ENCODE results near the gene PPFIBP2.

The PPFIBP2 gene

GRCh38 chr11:7571640-7572000 lies 57.8 kb downstream of the PPFIBP2 start:
- peak; percentile 55 for TF ChIP-seq CTCF (IDR thresholded peaks at IDR 0.05; ENCODE audit: low read length)
- TF ChIP-seq EZH2 (IDR thresholded peaks at IDR 0.05; ENCODE audit: borderline replicate concordance, low read length) = no peak
- H4K20me1 ChIP-seq (ENCODE audit: insufficient read depth, low read length) = no peaks in the 10 kb centered on the region
- no peak overlapping the region for H3K27ac ChIP-seq (ENCODE audit: low read depth, low read length, poor library complexity, severe bottlenecking)
- no peaks in the 10 kb centered on the region for H3K27me3 ChIP-seq (ENCODE audit: insufficient read depth, low read length)
- H3K36me3 ChIP-seq (ENCODE audit: insufficient read depth, low read length) = peaks cover 45% of the 10 kb centered on the region
- H3K4me3 ChIP-seq (ENCODE audit: low read depth, low read length, poor library complexity, severe bottlenecking) = no peak overlapping the region
- H3K9ac ChIP-seq (ENCODE audit: low read length) = no peak overlapping the region
- H3K9me2 ChIP-seq (ENCODE audit: low read depth, low read length) = no peaks in the 10 kb centered on the region
- H3K79me2 ChIP-seq (ENCODE audit: insufficient read depth, low read length) = no peaks in the 10 kb centered on the region
- H3K4me1 ChIP-seq (ENCODE audit: insufficient read depth, low read length, severe bottlenecking) = no peaks in the 10 kb centered on the region
- H3K9me3 ChIP-seq (ENCODE audit: low read length) = peaks cover 7% of the 10 kb centered on the region
- H3F3A ChIP-seq (ENCODE audit: insufficient read depth, low read length) = no peaks in the 10 kb centered on the region
- H2AFZ ChIP-seq (ENCODE audit: low read length) = no peak overlapping the region
- no peak overlapping the region for H3K4me2 ChIP-seq (ENCODE audit: low read length)

- no peaks in the 10 kb centered on the region for H3K79me2 ChIP-seq (ENCODE audit: insufficient read depth, low read length)
- H3K4me2 ChIP-seq (ENCODE audit: low read length) = no peak overlapping the region
- TF ChIP-seq CTCF (IDR thresholded peaks at IDR 0.05; ENCODE audit: low read length) (no peak), EZH2 (IDR thresholded peaks at IDR 0.05; ENCODE audit: borderline replicate concordance, low read length) (no peak)
- peaks cover 7% of the 10 kb centered on the region for H3K9me3 ChIP-seq (ENCODE audit: low read length)
- no peak overlapping the region for H3K27ac ChIP-seq (ENCODE audit: low read depth, low read length, poor library complexity, severe bottlenecking)
- no peaks in the 10 kb centered on the region for H3K9me2 ChIP-seq (ENCODE audit: low read depth, low read length)
- H2AFZ ChIP-seq (ENCODE audit: low read length) = no peak overlapping the region
- no peak overlapping the region for H3K9ac ChIP-seq (ENCODE audit: low read length)
- no peak overlapping the region for H3K4me3 ChIP-seq (ENCODE audit: low read depth, low read length, poor library complexity, severe bottlenecking)
- no peaks in the 10 kb centered on the region for H4K20me1 ChIP-seq (ENCODE audit: insufficient read depth, low read length)
- no peaks in the 10 kb centered on the region for H3K27me3 ChIP-seq (ENCODE audit: insufficient read depth, low read length)
- H3K36me3 ChIP-seq (ENCODE audit: insufficient read depth, low read length) = peaks cover 40% of the 10 kb centered on the region
- no peaks in the 10 kb centered on the region for H3K4me1 ChIP-seq (ENCODE audit: insufficient read depth, low read length, severe bottlenecking)
- no peaks in the 10 kb centered on the region for H3F3A ChIP-seq (ENCODE audit: insufficient read depth, low read length)
These were observed 58.4 kb downstream of the PPFIBP2 start for GRCh38 chr11:7572001-7572712.

DNA sequence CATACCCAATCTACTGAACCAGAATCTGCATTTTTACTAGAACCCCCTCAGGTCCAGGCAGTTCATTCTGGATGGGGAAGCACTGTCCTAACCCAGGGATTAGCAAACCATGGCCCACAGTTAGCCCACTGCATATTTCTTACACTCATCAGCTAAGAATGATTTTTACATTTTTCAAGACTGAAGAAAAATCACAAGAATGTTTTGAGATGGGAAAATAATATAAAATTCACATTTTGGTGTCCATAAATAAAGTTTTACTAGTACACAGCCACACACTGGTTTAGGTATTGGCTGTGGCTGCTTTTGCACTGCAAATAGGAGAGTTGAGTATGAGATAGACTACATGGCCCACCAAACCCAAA lies 59.4 kb downstream of the PPFIBP2 start:
- H3K36me3 ChIP-seq (ENCODE audit: insufficient read depth, low read length) = peaks cover 30% of the 10 kb centered on the region
- no peaks in the 10 kb centered on the region for H3F3A ChIP-seq (ENCODE audit: insufficient read depth, low read length)
- no peaks in the 10 kb centered on the region for H3K27me3 ChIP-seq (ENCODE audit: insufficient read depth, low read length)
- no peaks in the 10 kb centered on the region for H3K9me2 ChIP-seq (ENCODE audit: low read depth, low read length)
- no peak for TF ChIP-seq EZH2 (IDR thresholded peaks at IDR 0.05; ENCODE audit: borderline replicate concordance, low read length)
- no peak for TF ChIP-seq CTCF (IDR thresholded peaks at IDR 0.05; ENCODE audit: low read length)
- H3K9ac ChIP-seq (ENCODE audit: low read length) = no peak overlapping the region
- no peaks in the 10 kb centered on the region for H4K20me1 ChIP-seq (ENCODE audit: insufficient read depth, low read length)
- no peak overlapping the region for H3K27ac ChIP-seq (ENCODE audit: low read depth, low read length, poor library complexity, severe bottlenecking)
- no peak overlapping the region for H2AFZ ChIP-seq (ENCODE audit: low read length)
- H3K4me3 ChIP-seq (ENCODE audit: low read depth, low read length, poor library complexity, severe bottlenecking) = no peak overlapping the region
- no peak overlapping the region for H3K4me2 ChIP-seq (ENCODE audit: low read length)
- no peaks in the 10 kb centered on the region for H3K4me1 ChIP-seq (ENCODE audit: insufficient read depth, low read length, severe bottlenecking)
- peaks cover under 1% of the 10 kb centered on the region; the same call in 1 of the 2 replicates for H3K9me3 ChIP-seq (ENCODE audit: low read length)
- no peaks in the 10 kb centered on the region for H3K79me2 ChIP-seq (ENCODE audit: insufficient read depth, low read length)
